HEK293 (cell line): ENCODE measurements around the gene PCDH1.

Experiments
- PBX3 ChIP-seq: sonication (generic); formaldehyde crosslinking; IDR thresholded peaks from 2 replicates; pipeline ENCODE4 v1.8.1; 2022; ENCODE audit warnings: mild to moderate bottlenecking, moderate library complexity, missing genetic modification reagents
- ZBTB1 ChIP-seq: fragments of 450-650 bp; formaldehyde crosslinking; IDR thresholded peaks from 2 replicates; pipeline ENCODE4 v1.5.1; 2016; ENCODE audit warnings: missing biosample characterization, missing genetic modification characterization
- ZNF112 ChIP-seq: fragments of 450-650 bp; formaldehyde crosslinking; IDR thresholded peaks from 2 replicates; pipeline ENCODE4 v1.5.0; 2017; ENCODE audit warnings: missing biosample characterization, missing genetic modification characterization
- ZNF121 ChIP-seq: fragments of 450-650 bp; formaldehyde crosslinking; IDR thresholded peaks from 2 replicates; pipeline ENCODE4 v1.5.1; 2016; ENCODE audit warnings: missing biosample characterization, missing genetic modification characterization
- ZNF544 ChIP-seq: fragments of 450-650 bp; formaldehyde crosslinking; IDR thresholded peaks from 2 replicates; pipeline ENCODE4 v1.5.0; 2017; ENCODE audit warnings: missing biosample characterization, missing genetic modification characterization
- TF ChIP-seq, protein P1 (sequence below): fragments of 450-650 bp; formaldehyde crosslinking; IDR thresholded peaks from 2 replicates; pipeline ENCODE4 v1.5.1; 2016; ENCODE audit warnings: missing biosample characterization, missing genetic modification characterization

DNA sequence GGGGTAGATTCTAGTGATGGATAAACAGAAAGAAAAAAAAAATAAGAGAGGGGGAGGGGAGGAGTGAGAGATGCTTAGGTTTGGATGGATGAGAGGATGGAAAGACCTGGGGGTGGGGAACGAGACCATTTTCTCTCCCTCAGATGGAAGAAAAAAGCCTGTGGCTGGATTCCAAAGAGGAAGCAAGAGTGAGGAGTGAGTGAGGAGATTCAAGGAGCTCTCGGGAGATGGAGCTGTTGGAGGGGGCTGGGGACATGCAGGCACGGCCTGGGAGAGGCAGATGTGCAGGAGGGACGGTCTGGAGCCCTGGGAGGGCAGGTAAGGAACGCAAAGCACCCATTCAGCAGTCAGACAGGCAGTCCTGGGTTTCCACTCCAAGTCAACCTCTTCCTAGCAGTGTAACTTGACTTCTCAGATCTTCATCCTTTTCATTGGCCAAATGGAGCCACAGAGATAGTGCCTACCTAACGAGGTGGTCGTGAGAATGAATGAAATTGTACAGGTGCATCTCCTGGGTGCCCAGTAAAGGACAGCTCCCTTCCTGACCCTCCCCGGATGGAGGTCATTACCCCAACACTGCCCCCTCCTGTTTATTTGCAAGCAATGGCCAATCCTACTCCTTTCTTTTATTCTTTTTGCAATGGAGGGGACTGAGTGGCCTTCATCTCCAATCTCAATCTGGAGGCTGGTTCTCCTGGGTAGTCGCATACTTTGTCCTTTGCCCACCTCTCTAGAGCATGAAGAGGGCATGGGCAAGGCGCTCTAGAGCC, 52.2 kb downstream of the PCDH1 start:
- TF ChIP-seq, protein P1, sequence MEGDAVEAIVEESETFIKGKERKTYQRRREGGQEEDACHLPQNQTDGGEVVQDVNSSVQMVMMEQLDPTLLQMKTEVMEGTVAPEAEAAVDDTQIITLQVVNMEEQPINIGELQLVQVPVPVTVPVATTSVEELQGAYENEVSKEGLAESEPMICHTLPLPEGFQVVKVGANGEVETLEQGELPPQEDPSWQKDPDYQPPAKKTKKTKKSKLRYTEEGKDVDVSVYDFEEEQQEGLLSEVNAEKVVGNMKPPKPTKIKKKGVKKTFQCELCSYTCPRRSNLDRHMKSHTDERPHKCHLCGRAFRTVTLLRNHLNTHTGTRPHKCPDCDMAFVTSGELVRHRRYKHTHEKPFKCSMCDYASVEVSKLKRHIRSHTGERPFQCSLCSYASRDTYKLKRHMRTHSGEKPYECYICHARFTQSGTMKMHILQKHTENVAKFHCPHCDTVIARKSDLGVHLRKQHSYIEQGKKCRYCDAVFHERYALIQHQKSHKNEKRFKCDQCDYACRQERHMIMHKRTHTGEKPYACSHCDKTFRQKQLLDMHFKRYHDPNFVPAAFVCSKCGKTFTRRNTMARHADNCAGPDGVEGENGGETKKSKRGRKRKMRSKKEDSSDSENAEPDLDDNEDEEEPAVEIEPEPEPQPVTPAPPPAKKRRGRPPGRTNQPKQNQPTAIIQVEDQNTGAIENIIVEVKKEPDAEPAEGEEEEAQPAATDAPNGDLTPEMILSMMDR (tag by site-specific recombination), result 0 out of 2 replicates have a peak, but pooled peaks have one; percentile 27
- no peak for TF ChIP-seq ZNF112 (tag by site-specific recombination)
- no peak for TF ChIP-seq ZNF121 (tag by site-specific recombination)
- TF ChIP-seq ZBTB1 (tag by site-specific recombination), result no peak
- no peak for TF ChIP-seq PBX3 (CRISPR knock-in tag)
- TF ChIP-seq ZNF544 (tag by site-specific recombination), result no peak
